ENCODE results near the gene PPP2CA. TPM values are rescaled to one million over a fixed set of nuclear protein-coding genes. Genes with fewer than 3 reads are reported as not detected.
A peak's percentile ranks its signal among the peaks of the same experiment; 100 is the strongest.

Gene PPP2CA
- total RNA-seq, 4 donors from 2014 or later, result 30.4 to 198 (median 147) TPM

GRCh38 chr5:134227776-134228175, 1.9 kb upstream of the PPP2CA start:
- H3K27ac ChIP-seq, result peak overlapping the region; percentile 100
- DNase-seq, result no peak

GRCh38 chr5:134227259-134227658, 1.4 kb upstream of the PPP2CA start:
- 36% methylated on average over 5 of the region's 5 CpGs; no CpG with 5 or more reads in 1 of the 2 donors for WGBS, 2 donors (ENCODE audit: low coverage in 1 of 2)
- in situ Hi-C loops (cut with MboI; ENCODE audit: low pct_ligation_motif_present in 1 of 4, low pct_unique_long_range_greater_than_20kb in 1 of 4, low sequenced_read_pairs in 3 of 4), result no loop called here

More at GRCh38 chr5:134227776-134228175, 1.9 kb upstream of the PPP2CA start:
- H3K4me3 ChIP-seq, result no peak overlapping the region
- intact Hi-C loops (cut with DNase I; ENCODE audit: low total_unique reads) (no loop called here), in situ Hi-C loops (cut with MboI; ENCODE audit: low pct_ligation_motif_present in 1 of 4, low pct_unique_long_range_greater_than_20kb in 1 of 4, low sequenced_read_pairs in 3 of 4) (no loop called here)
- no peaks in the 10 kb centered on the region for H3K9me3 ChIP-seq
- no peaks in the 10 kb centered on the region for H3K36me3 ChIP-seq
- H3K4me1 ChIP-seq, result peaks cover 4 to 31% (median 27%) of the 10 kb centered on the region in 4 donors
- WGBS, 2 donors (ENCODE audit: low coverage in 1 of 2), result 75 to 88% methylated on average over 2 to 3 of the region's 3 CpGs
- TF ChIP-seq POLR2A (IDR thresholded peaks at IDR 0.05) (no peak), CTCF (IDR thresholded peaks at IDR 0.05) (no peak), POLR2AphosphoS5 (IDR thresholded peaks at IDR 0.05) (no peak), EP300 (IDR thresholded peaks at IDR 0.05; ENCODE audit: low read depth) (no peak)
- no peaks in the 10 kb centered on the region for H3K27me3 ChIP-seq

GRCh38 chr5:134226441-134227192, 744 bp upstream of the PPP2CA start:
- Histone ChIP-seq H3K36me3 (no peaks in the 10 kb centered on the region), H3K9me3 (no peaks in the 10 kb centered on the region), H3K4me1 (peaks cover 5 to 42% (median 37%) of the 10 kb centered on the region in 4 donors), H3K27ac (peak overlapping the region; percentile 100), H3K4me3 (peak overlapping the region; percentile 58 to 100 (median 94)), H3K27me3 (no peaks in the 10 kb centered on the region)
- 4 to 10% methylated on average over 2 to 35 of the region's 51 CpGs for WGBS, 2 donors (ENCODE audit: low coverage in 1 of 2)
- in situ Hi-C loops (cut with MboI; ENCODE audit: low pct_ligation_motif_present in 1 of 4, low pct_unique_long_range_greater_than_20kb in 1 of 4, low sequenced_read_pairs in 3 of 4) (no loop called here), intact Hi-C loops (cut with DNase I; ENCODE audit: low total_unique reads) (no loop called here)
- peak; percentile 91 for DNase-seq
- no peak for TF ChIP-seq CTCF (IDR thresholded peaks at IDR 0.05)
- TF ChIP-seq EP300 (IDR thresholded peaks at IDR 0.05; ENCODE audit: low read depth), result no peak
- peak in 2 of 3 donors; percentile 90 to 91 for TF ChIP-seq POLR2AphosphoS5 (IDR thresholded peaks at IDR 0.05)
- peak; percentile 92 for TF ChIP-seq POLR2A (IDR thresholded peaks at IDR 0.05)

More at GRCh38 chr5:134227259-134227658, 1.4 kb upstream of the PPP2CA start:
- DNase-seq, result peak; percentile 56
- H3K36me3 ChIP-seq, result no peaks in the 10 kb centered on the region
- H3K4me1 ChIP-seq, result peaks cover 4 to 36% (median 32%) of the 10 kb centered on the region in 4 donors
- no peaks in the 10 kb centered on the region for H3K9me3 ChIP-seq
- no peaks in the 10 kb centered on the region for H3K27me3 ChIP-seq
- H3K27ac ChIP-seq, result peak overlapping the region; percentile 100
- intact Hi-C loops (cut with DNase I; ENCODE audit: low total_unique reads), result no loop called here
- TF ChIP-seq POLR2A (IDR thresholded peaks at IDR 0.05) (no peak), EP300 (IDR thresholded peaks at IDR 0.05; ENCODE audit: low read depth) (no peak), CTCF (IDR thresholded peaks at IDR 0.05) (peak in 1 of 5 experiments; percentile 23), POLR2AphosphoS5 (IDR thresholded peaks at IDR 0.05) (no peak)
- peak overlapping the region in 2 of 4 donors; percentile 92 to 95 for H3K4me3 ChIP-seq

GRCh38 chr5:134224888-134225779, 739 bp downstream of the PPP2CA start:
- Histone ChIP-seq H3K36me3 (no peaks in the 10 kb centered on the region), H3K4me3 (peak overlapping the region; percentile 92 to 100 (median 96)), H3K9me3 (no peaks in the 10 kb centered on the region), H3K27ac (peak overlapping the region; percentile 100), H3K27me3 (no peaks in the 10 kb centered on the region), H3K4me1 (peaks cover 7 to 55% (median 46%) of the 10 kb centered on the region in 4 donors)
- intact Hi-C loops (cut with DNase I; ENCODE audit: low total_unique reads) (no loop called here), in situ Hi-C loops (cut with MboI; ENCODE audit: low pct_ligation_motif_present in 1 of 4, low pct_unique_long_range_greater_than_20kb in 1 of 4, low sequenced_read_pairs in 3 of 4) (no loop called here)
- 0 to 2% methylated on average over 6 to 34 of the region's 49 CpGs for WGBS, 2 donors (ENCODE audit: low coverage in 1 of 2)
- TF ChIP-seq EP300 (IDR thresholded peaks at IDR 0.05; ENCODE audit: low read depth), result no peak
- peak in 3 of 5 experiments; percentile 4 to 24 (median 24) for TF ChIP-seq CTCF (IDR thresholded peaks at IDR 0.05)
- peak; percentile 62 for DNase-seq
